ENCODE results near the gene ARHGEF19.

DNA sequence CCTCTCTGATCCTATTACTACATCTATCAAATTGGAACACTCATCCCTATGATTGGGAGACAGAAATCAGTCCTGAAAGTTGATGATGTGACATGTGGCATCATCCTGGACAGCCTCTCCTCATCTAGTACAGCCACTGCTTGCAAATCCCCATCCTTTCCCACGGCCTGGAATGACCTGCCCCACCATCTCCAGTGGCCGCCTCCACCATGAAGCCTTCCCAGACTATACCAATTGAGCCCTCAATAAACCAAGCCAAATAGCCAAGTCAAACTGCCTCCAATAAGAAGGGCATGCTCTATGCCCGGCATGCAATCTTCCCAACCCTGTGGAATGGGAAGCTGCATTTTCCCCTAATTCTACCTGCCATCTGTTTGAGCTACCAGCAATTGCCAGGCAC is 561 bp upstream of the ARHGEF19 start:
- TF ChIP-seq ZNF350 (tag by site-specific recombination; IDR thresholded peaks at IDR 0.05) (no peak), KLF9 (tag by site-specific recombination; IDR thresholded peaks at IDR 0.05; ENCODE audit: low read depth) (no peak), ZNF549 (tag by site-specific recombination; IDR thresholded peaks at IDR 0.05) (no peak), KLF16 (tag by site-specific recombination; IDR thresholded peaks at IDR 0.05) (no peak), ZNF555 (tag by site-specific recombination; conservative IDR thresholded peaks at IDR 0.05) (no peak), YY1 (tag by site-specific recombination; IDR thresholded peaks at IDR 0.05) (no peak), ZNF133 (tag by site-specific recombination; IDR thresholded peaks at IDR 0.05) (no peak), ZNF596 (tag by site-specific recombination; IDR thresholded peaks at IDR 0.05) (no peak), ZNF416 (tag by site-specific recombination; IDR thresholded peaks at IDR 0.05) (no peak)
- TF ChIP-seq, protein P1, sequence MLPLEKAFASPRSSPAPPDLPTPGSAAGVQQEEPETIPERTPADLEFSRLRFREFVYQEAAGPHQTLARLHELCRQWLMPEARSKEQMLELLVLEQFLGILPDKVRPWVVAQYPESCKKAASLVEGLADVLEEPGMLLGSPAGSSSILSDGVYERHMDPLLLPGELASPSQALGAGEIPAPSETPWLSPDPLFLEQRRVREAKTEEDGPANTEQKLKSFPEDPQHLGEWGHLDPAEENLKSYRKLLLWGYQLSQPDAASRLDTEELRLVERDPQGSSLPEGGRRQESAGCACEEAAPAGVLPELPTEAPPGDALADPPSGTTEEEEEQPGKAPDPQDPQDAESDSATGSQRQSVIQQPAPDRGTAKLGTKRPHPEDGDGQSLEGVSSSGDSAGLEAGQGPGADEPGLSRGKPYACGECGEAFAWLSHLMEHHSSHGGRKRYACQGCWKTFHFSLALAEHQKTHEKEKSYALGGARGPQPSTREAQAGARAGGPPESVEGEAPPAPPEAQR (tag by site-specific recombination; IDR thresholded peaks at IDR 0.05), result no peak
- TF ChIP-seq, protein P2, sequence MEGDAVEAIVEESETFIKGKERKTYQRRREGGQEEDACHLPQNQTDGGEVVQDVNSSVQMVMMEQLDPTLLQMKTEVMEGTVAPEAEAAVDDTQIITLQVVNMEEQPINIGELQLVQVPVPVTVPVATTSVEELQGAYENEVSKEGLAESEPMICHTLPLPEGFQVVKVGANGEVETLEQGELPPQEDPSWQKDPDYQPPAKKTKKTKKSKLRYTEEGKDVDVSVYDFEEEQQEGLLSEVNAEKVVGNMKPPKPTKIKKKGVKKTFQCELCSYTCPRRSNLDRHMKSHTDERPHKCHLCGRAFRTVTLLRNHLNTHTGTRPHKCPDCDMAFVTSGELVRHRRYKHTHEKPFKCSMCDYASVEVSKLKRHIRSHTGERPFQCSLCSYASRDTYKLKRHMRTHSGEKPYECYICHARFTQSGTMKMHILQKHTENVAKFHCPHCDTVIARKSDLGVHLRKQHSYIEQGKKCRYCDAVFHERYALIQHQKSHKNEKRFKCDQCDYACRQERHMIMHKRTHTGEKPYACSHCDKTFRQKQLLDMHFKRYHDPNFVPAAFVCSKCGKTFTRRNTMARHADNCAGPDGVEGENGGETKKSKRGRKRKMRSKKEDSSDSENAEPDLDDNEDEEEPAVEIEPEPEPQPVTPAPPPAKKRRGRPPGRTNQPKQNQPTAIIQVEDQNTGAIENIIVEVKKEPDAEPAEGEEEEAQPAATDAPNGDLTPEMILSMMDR (tag by site-specific recombination; IDR thresholded peaks at IDR 0.05), result no peak
- TF ChIP-seq, protein P3, sequence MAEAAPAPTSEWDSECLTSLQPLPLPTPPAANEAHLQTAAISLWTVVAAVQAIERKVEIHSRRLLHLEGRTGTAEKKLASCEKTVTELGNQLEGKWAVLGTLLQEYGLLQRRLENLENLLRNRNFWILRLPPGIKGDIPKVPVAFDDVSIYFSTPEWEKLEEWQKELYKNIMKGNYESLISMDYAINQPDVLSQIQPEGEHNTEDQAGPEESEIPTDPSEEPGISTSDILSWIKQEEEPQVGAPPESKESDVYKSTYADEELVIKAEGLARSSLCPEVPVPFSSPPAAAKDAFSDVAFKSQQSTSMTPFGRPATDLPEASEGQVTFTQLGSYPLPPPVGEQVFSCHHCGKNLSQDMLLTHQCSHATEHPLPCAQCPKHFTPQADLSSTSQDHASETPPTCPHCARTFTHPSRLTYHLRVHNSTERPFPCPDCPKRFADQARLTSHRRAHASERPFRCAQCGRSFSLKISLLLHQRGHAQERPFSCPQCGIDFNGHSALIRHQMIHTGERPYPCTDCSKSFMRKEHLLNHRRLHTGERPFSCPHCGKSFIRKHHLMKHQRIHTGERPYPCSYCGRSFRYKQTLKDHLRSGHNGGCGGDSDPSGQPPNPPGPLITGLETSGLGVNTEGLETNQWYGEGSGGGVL (tag by site-specific recombination; IDR thresholded peaks at IDR 0.05), result no peak
- TF ChIP-seq, protein P4, sequence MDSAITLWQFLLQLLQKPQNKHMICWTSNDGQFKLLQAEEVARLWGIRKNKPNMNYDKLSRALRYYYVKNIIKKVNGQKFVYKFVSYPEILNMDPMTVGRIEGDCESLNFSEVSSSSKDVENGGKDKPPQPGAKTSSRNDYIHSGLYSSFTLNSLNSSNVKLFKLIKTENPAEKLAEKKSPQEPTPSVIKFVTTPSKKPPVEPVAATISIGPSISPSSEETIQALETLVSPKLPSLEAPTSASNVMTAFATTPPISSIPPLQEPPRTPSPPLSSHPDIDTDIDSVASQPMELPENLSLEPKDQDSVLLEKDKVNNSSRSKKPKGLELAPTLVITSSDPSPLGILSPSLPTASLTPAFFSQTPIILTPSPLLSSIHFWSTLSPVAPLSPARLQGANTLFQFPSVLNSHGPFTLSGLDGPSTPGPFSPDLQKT (IDR thresholded peaks at IDR 0.05; ENCODE audit: borderline replicate concordance, low read depth, low read length), result no peak

All from HEK293 (cell line).